SK-N-MC (cell line): ENCODE measurements around the gene FAM174C.

Experiments used
- EZH2 ChIP-seq: fragments of 200-600 bp; sonication (generic); IDR thresholded peaks from one replicate; pipeline ENCODE4 v1.6.1; 2017; ENCODE audit warnings: antibody characterized with exemption
- FOXP2 ChIP-seq: optimal IDR thresholded peaks from 2 replicates; pipeline ENCODE3; 2011; ENCODE audit warnings: mild to moderate bottlenecking, moderate library complexity; ENCODE audit not compliant: insufficient read depth; ENCODE audit errors: extremely low read length, control extremely low read depth
- POLR2AphosphoS5 ChIP-seq: IDR thresholded peaks from 2 replicates; pipeline ENCODE4 v1.6.1; 2012; ENCODE audit warnings: mild to moderate bottlenecking, low read depth, low read length, borderline replicate concordance

DNA sequence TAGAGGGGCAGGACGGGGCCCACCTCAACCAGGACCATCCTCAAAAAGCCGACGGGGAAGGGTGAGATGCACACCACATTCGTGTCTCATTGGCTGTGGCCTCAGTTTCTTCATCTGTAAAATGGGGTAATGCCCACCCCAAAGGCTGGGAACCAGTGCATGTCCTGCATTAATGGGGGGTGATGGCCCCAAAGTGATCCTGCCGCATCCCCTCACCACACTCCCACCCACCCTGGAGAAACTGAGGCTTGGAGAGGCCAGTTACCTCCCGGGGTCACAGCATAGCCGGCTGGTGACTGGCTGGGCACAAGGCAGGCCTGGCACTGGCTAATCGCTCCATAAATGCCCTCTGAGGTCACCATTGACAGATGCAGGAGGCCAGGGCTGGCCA is 27.6 kb upstream of the FAM174C start:
- TF ChIP-seq POLR2AphosphoS5, result no peak
- TF ChIP-seq EZH2, result no peak
- no peak for TF ChIP-seq FOXP2
